Body of pancreas (tissue), 4 donors: ENCODE measurements around the gene FRRS1. TPM values are rescaled to one million over a fixed set of nuclear protein-coding genes. Genes with fewer than 3 reads are reported as not detected.

Experiments
- ATAC-seq: fragments of 150-250 bp; one replicate; pipeline ENCODE4 v1.9.1; 2016
- DNase-seq, 4 donors: peaks; one replicate each; pipeline ENCODE4 v3.0.0-alpha.2; 2019
- H3K27ac ChIP-seq, 4 donors: fragments of 200-600 bp; sonication (generic); 1 replicate in 3 of 4; 2 replicates in 1 of 4; pipeline versions ENCODE4 v1.5.1 to v1.6.1; 2016 to 2019; ENCODE audit warnings: mild to moderate bottlenecking in 1 of 4, mixed read lengths in 1 of 4, moderate library complexity in 1 of 4
- H3K27me3 ChIP-seq, 2 donors: fragments of 200-600 bp; sonication (generic); one replicate each; pipeline ENCODE4 v1.6.0; 2016; ENCODE audit warnings: mild to moderate bottlenecking in 1 of 2
- H3K36me3 ChIP-seq, 2 donors: fragments of 200-600 bp; sonication (generic); replicated peaks in 1 of 2; 2 replicates each; pipeline ENCODE4 v1.5.1; 2016; ENCODE audit warnings: low read depth in 2 of 2; ENCODE audit not compliant: insufficient read depth in 1 of 2
- H3K4me1 ChIP-seq: fragments of 200-600 bp; sonication (generic); one replicate; pipeline ENCODE4 v1.6.0; 2016
- H3K4me3 ChIP-seq, 2 donors: fragments of 200-600 bp; sonication (generic); 1 replicate in 1 of 2; 2 replicates in 1 of 2; pipeline ENCODE4 v1.5.1; 2016 to 2019
- H3K9me3 ChIP-seq, 3 donors: fragments of 200-600 bp; sonication (generic); 1 replicate in 2 of 3; 2 replicates in 1 of 3; pipeline ENCODE4 v1.5.1; 2016
- POLR2A ChIP-seq, 3 donors: fragments of 450-650 bp; IDR thresholded peaks; one replicate each; pipeline ENCODE4 v1.6.1; 2016; ENCODE audit warnings: antibody characterized with exemption in 3 of 3, mild to moderate bottlenecking in 2 of 3
- WGBS, 2 donors: methylation state at CpG; one replicate each; pipeline ENCODE4 v1.1.5; 2017; 5-methylcytosine and 5-hydroxymethylcytosine counted together
- intact Hi-C: fragments of 100-400 bp; cut with DNase I; formaldehyde crosslinking; loops from one replicate; pipeline ENCODE4 v1.15.1; 2023
- small RNA-seq: library from RNA; depleted of rRNA; stranded (forward); fragments of <200 nt; gene quantifications from one replicate; pipeline ENCODE3, GENCODE V24; 2016
- total RNA-seq, 2 donors: library from RNA; depleted of rRNA; stranded (reverse); fragments of >200 nt; gene quantifications; one replicate each; pipeline ENCODE4 v1.1.0, GENCODE V29; 2016
- TF ChIP-seq, protein P1 (sequence below), 7 experiments: fragments of 450-650 bp in 4 of 7; fragments of 200-600 bp in 3 of 7; sonication (generic) in 3 of 7; IDR thresholded peaks; one replicate each; pipeline ENCODE4 v1.5.1; 2016 to 2019; ENCODE audit warnings: antibody characterized with exemption in 7 of 7

FRRS1 gene
- total RNA-seq, 2 donors from 2014 or later, result 2.0 to 2.3 TPM

DNA sequence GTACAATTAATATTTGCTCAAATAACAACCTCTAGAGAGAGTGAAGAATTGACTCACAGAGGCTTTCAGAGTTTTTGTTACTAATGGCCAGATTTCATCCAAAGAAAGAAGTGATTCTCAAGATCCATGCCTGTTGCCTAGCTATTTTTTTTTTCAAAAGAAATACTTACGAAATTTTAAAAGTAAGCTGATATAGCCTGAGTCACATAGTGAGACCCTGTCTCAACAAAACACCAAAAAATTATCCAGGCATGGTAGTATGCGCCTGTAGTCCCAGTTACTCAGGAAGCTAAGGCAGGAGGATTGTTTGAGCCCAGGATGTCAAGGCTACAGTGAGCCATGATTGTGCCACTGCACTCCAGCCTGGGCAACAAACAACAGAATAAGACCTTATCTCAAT, 105.9 kb downstream of the FRRS1 start:
- WGBS, 2 donors, result 38 to 66% methylated on average over 2 of the region's 2 CpGs
- no peaks in the 10 kb centered on the region for H3K27me3 ChIP-seq
- no peak for DNase-seq
- H3K4me3 ChIP-seq, result no peak overlapping the region
- no peaks in the 10 kb centered on the region for H3K4me1 ChIP-seq
- no peak for ATAC-seq
- no peak overlapping the region for H3K27ac ChIP-seq
- TF ChIP-seq POLR2A (IDR thresholded peaks at IDR 0.05), result no peak
- TF ChIP-seq, protein P1, sequence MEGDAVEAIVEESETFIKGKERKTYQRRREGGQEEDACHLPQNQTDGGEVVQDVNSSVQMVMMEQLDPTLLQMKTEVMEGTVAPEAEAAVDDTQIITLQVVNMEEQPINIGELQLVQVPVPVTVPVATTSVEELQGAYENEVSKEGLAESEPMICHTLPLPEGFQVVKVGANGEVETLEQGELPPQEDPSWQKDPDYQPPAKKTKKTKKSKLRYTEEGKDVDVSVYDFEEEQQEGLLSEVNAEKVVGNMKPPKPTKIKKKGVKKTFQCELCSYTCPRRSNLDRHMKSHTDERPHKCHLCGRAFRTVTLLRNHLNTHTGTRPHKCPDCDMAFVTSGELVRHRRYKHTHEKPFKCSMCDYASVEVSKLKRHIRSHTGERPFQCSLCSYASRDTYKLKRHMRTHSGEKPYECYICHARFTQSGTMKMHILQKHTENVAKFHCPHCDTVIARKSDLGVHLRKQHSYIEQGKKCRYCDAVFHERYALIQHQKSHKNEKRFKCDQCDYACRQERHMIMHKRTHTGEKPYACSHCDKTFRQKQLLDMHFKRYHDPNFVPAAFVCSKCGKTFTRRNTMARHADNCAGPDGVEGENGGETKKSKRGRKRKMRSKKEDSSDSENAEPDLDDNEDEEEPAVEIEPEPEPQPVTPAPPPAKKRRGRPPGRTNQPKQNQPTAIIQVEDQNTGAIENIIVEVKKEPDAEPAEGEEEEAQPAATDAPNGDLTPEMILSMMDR (IDR thresholded peaks at IDR 0.05), result no peak
- H3K36me3 ChIP-seq, result no peaks in the 10 kb centered on the region
- intact Hi-C loops, result no loop called here
- no peaks in the 10 kb centered on the region for H3K9me3 ChIP-seq

DNA sequence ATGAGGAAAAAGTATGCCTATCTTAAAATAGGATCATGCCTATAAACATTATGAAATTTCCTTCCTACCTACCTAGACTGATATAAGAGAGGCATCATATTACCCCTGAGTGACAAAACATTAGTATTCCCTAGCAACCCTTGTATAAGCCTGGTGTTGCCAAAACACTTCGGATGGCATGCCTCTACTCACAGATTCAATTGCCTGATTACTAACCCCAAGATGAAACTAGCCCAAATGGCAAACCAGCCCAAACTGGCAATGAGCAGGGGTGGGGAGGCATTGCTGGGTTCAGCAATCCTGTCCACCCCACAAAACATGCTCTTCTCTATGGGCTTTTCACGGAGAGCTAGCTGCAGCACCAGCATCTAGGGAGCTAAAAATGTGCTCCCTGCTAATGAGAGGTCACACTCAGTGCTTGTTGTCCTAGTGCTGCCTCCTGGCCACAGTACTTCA, 106.7 kb downstream of the FRRS1 start:
- Histone ChIP-seq H3K4me3 (no peak overlapping the region), H3K27me3 (no peaks in the 10 kb centered on the region), H3K4me1 (no peaks in the 10 kb centered on the region), H3K9me3 (no peaks in the 10 kb centered on the region), H3K27ac (no peak overlapping the region), H3K36me3 (no peaks in the 10 kb centered on the region)
- intact Hi-C loops, result no loop called here
- TF ChIP-seq POLR2A (IDR thresholded peaks at IDR 0.05), result no peak
- TF ChIP-seq, protein P1 (IDR thresholded peaks at IDR 0.05), result no peak
- ATAC-seq (peak; percentile 33), DNase-seq (no peak)
- 35 to 42% methylated on average over 2 of the region's 2 CpGs for WGBS, 2 donors

Small RNA genes lying within 50 kb of the gene (small RNA-seq; reads per million reads assigned to genes)
- not detected for gene RF00019
- not detected for gene RNU4-75P

Other genes with a start within 250 kb of the FRRS1 start
- 10 to 100 TPM in 1 of 2 donors, 1 to 10 TPM in 1; 8.0 to 13.5 TPM for gene PALMD, start 120.5 kb downstream of the FRRS1 start, total RNA-seq
- gene AGL, start 83.7 kb upstream of the FRRS1 start, total RNA-seq, result 10 to 100 TPM in 1 of 2 donors, 1 to 10 TPM in 1; 6.3 to 10.4 TPM
- gene SLC35A3, start 203.4 kb upstream of the FRRS1 start, total RNA-seq, result 10 to 100 TPM; 11.5 to 26.5 TPM